HepG2 (cell line): Measurements from ENCODE around the gene CRLF1. TPM values are rescaled to one million over a fixed set of nuclear protein-coding genes. Genes with fewer than 3 reads are reported as not detected.
A peak's percentile ranks its signal among the peaks of the same experiment; 100 is the strongest.

Experiments used
- ATAC-seq: fragments of 200-7000 bp; cut with Tn5 transposase; 3 replicates; pipeline ENCODE4 v1.9.1; 2020; ENCODE audit warnings: mild to moderate bottlenecking, moderate library complexity
- BruUV-seq: library from RNA; stranded (reverse); fragments of 400-500 nt; replicated peaks from 2 replicates; lab custom pipeline; 2021; lab: Mats Ljungman, UMichigan
- CTCF ChIA-PET: fragments of 300-600 bp; formaldehyde crosslinking; extraction: SDS; loops from one replicate; lab custom pipeline; 2021; ENCODE audit warnings: low total read pairs, inconsistent platforms, low intra/inter-chr PET ratio; lab: Yijun Ruan, JAX
- POLR2A ChIA-PET: fragments of 350-600 bp; sonication (Branson Sonifier 250); formaldehyde crosslinking; loops from one replicate; lab custom pipeline; 2020; ENCODE audit warnings: antibody characterized with exemption, inconsistent platforms; lab: Yijun Ruan, JAX
- DNase-seq: peaks from one replicate; pipeline ENCODE4 v3.0.0-alpha.2; 2015; ENCODE audit warnings: low spot score
- FAIRE-seq: peaks from 3 replicates; lab custom pipeline; 2011; peaks lifted over from hg19 to GRCh38; lab: Jason Lieb, UNC
- H2AFZ ChIP-seq: one replicate; pipeline ENCODE4 v1.6.1; 2011; ENCODE audit warnings: low read length, inconsistent platforms
- H3K27ac ChIP-seq: fragments of 300-600 bp; 3 replicates; pipeline ENCODE4 v1.8.0; 2011; ENCODE audit warnings: mixed run types, mild to moderate bottlenecking, mixed read lengths, low read length, inconsistent platforms; ENCODE audit not compliant: insufficient read depth; ENCODE audit errors: extremely low read length
- H3K27me3 ChIP-seq, 2 experiments: fragments of 200-600 bp in 1 of 2; 2 replicates in 1 of 2; 3 replicates in 1 of 2; pipeline versions ENCODE4 v1.6.0 to v1.8.0; 2011; ENCODE audit warnings: low read length in 2 of 2, mild to moderate bottlenecking in 2 of 2, moderate library complexity in 2 of 2, inconsistent platforms in 1 of 2; ENCODE audit not compliant: insufficient read depth in 2 of 2, control insufficient read depth in 1 of 2
- H3K36me3 ChIP-seq, 2 experiments: fragments of 200-600 bp in 1 of 2; replicated peaks in 1 of 2; 2 replicates in 1 of 2; 3 replicates in 1 of 2; pipeline versions ENCODE4 v1.5.1 to v1.8.0; 2011; ENCODE audit warnings: low read length in 2 of 2, inconsistent platforms in 1 of 2; ENCODE audit not compliant: insufficient read depth in 2 of 2, control insufficient read depth in 1 of 2
- H3K4me1 ChIP-seq: 2 replicates; pipeline ENCODE4 v1.5.1; 2012; ENCODE audit warnings: low read length, inconsistent platforms; ENCODE audit not compliant: insufficient read depth
- H3K4me2 ChIP-seq: 2 replicates; pipeline ENCODE4 v1.6.0; 2011; ENCODE audit warnings: low read depth, low read length, inconsistent platforms
- H3K4me3 ChIP-seq, 3 experiments: fragments of 200-600 bp in 1 of 3; sonication (generic), shearing (Covaris generic) in 1 of 3; replicated peaks in 1 of 3; 2 replicates each; pipeline ENCODE4 v1.5.1; 2011 to 2016; ENCODE audit warnings: low read length in 3 of 3, inconsistent platforms in 2 of 3, low read depth in 2 of 3, mild to moderate bottlenecking in 2 of 3, control low read depth in 1 of 3, mixed read lengths in 1 of 3; ENCODE audit not compliant: insufficient read depth in 1 of 3
- H3K79me2 ChIP-seq: one replicate; pipeline ENCODE4 v1.6.1; 2011; ENCODE audit warnings: low read length, inconsistent platforms; ENCODE audit not compliant: insufficient read depth
- H3K9ac ChIP-seq: 2 replicates; pipeline ENCODE4 v1.6.0; 2011; ENCODE audit warnings: mild to moderate bottlenecking, low read depth, low read length, inconsistent platforms; ENCODE audit not compliant: insufficient read depth
- H3K9me3 ChIP-seq: 2 replicates; pipeline ENCODE4 v1.5.1; 2012; ENCODE audit warnings: mild to moderate bottlenecking, low read length
- H4K20me1 ChIP-seq: 2 replicates; pipeline ENCODE4 v1.6.0; 2011; ENCODE audit warnings: inconsistent platforms, mild to moderate bottlenecking, low read length, moderate library complexity; ENCODE audit not compliant: insufficient read depth
- DBP ChIP-seq: sonication (generic); formaldehyde crosslinking; IDR thresholded peaks from 2 replicates; pipeline ENCODE4 v1.4.0; 2020; ENCODE audit warnings: missing genetic modification reagents; ENCODE audit errors: not compliant biosample characterization
- ETS1 ChIP-seq: sonication (generic); formaldehyde crosslinking; IDR thresholded peaks from 2 replicates; pipeline ENCODE4 v1.4.0; 2020; ENCODE audit warnings: missing genetic modification reagents
- RAD51 ChIP-seq: fragments of 450-650 bp; IDR thresholded peaks from 2 replicates; pipeline ENCODE4 v1.6.1; 2016; ENCODE audit warnings: borderline replicate concordance
- SSRP1 ChIP-seq: IDR thresholded peaks from 2 replicates; pipeline ENCODE4 v1.6.1; 2016; ENCODE audit warnings: control low read depth
- ZFP82 ChIP-seq: sonication (generic); formaldehyde crosslinking; IDR thresholded peaks from 2 replicates; pipeline ENCODE4 v1.5.1; 2020; ENCODE audit warnings: mild to moderate bottlenecking, missing genetic modification reagents, borderline replicate concordance
- ZNF12 ChIP-seq: sonication (generic); formaldehyde crosslinking; IDR thresholded peaks from 2 replicates; pipeline ENCODE4 v1.5.0; 2020; ENCODE audit warnings: missing genetic modification reagents
- ZNF263 ChIP-seq: sonication (generic); formaldehyde crosslinking; IDR thresholded peaks from 2 replicates; pipeline ENCODE4 v1.4.0; 2020; ENCODE audit warnings: missing genetic modification reagents
- ZNF510 ChIP-seq: sonication (generic); formaldehyde crosslinking; IDR thresholded peaks from 2 replicates; pipeline ENCODE4 v1.4.0; 2020; ENCODE audit warnings: low read depth, mild to moderate bottlenecking, missing genetic modification reagents
- ZNF713 ChIP-seq: sonication (generic); formaldehyde crosslinking; IDR thresholded peaks from 2 replicates; pipeline ENCODE4 v1.4.0; 2020; ENCODE audit warnings: mild to moderate bottlenecking, missing genetic modification reagents
- ZNF746 ChIP-seq: sonication (generic); formaldehyde crosslinking; IDR thresholded peaks from 2 replicates; pipeline ENCODE4 v1.8.0; 2022; ENCODE audit warnings: mild to moderate bottlenecking, missing genetic modification reagents
- ZNF878 ChIP-seq: sonication (generic); formaldehyde crosslinking; IDR thresholded peaks from 2 replicates; pipeline ENCODE4 v1.8.1; 2023; ENCODE audit warnings: mild to moderate bottlenecking, missing genetic modification reagents, moderate library complexity
- ZNF891 ChIP-seq: sonication (generic); formaldehyde crosslinking; IDR thresholded peaks from 2 replicates; pipeline ENCODE4 v1.5.0; 2020; ENCODE audit warnings: mild to moderate bottlenecking, missing genetic modification reagents
- ZSCAN12 ChIP-seq: sonication (generic); formaldehyde crosslinking; IDR thresholded peaks from 2 replicates; pipeline ENCODE4 v1.9.0; 2021; ENCODE audit warnings: mild to moderate bottlenecking, missing genetic modification reagents
- ZSCAN9 ChIP-seq: IDR thresholded peaks from 2 replicates; pipeline ENCODE4 v1.6.1; 2016; ENCODE audit warnings: borderline replicate concordance
- WGBS: methylation state at CpG from one replicate; pipeline ENCODE4 v1.1.6; 2017; ENCODE audit warnings: low lambda C conversion rate; 5-methylcytosine and 5-hydroxymethylcytosine counted together
- in situ Hi-C: cut with HindIII; loops from 2 replicates; pipeline ENCODE4 v1.10.0; 2017; ENCODE audit warnings: low pct_unique_long_range_greater_than_20kb; ENCODE audit not compliant: extremely low pct_ligation_motif_present
- intact Hi-C: fragments of 100-400 bp; cut with micrococcal nuclease; formaldehyde crosslinking; loops from one replicate; pipeline ENCODE4 v1.10.0; 2022; ENCODE audit not compliant: unreplicated experiment
- polyA plus RNA-seq, 8 experiments: library from polyadenylated mRNA; depleted of rRNA in 3 of 8; stranded (reverse) in 7 of 8; unstranded in 1 of 8; fragments of >200 nt; fragmentation: Illumina TruSeq in 4 of 8; extraction: Trizol in 4 of 8; gene quantifications; 2 replicates each; pipeline versions ENCODE4 v1.2.1 to v1.2.3, GENCODE V29; 2011 to 2016; ENCODE audit warnings: low read depth in 4 of 8, missing spikeins in 1 of 8, mixed read lengths in 1 of 8; ENCODE audit not compliant: insufficient read depth in 1 of 8
- total RNA-seq, 5 experiments: library from RNA; depleted of rRNA; stranded (reverse); fragments of >200 nt; fragmentation: Illumina TruSeq; extraction: Trizol; gene quantifications; 2 replicates each; pipeline ENCODE4 v1.2.3, GENCODE V29; 2016; ENCODE audit warnings: low read depth in 1 of 5

Gene CRLF1
- total and polyA plus RNA-seq, 2 of the 13 experiments (the other 11 are each of a cell fraction or from before 2014, with no cell fraction given): 217 to 296 TPM

GRCh38 chr19:18589380-18590272 is 17.0 kb downstream of the CRLF1 start:
- FAIRE-seq: peak; percentile 4
- Histone ChIP-seq H3K27ac (peak overlapping the region; percentile 92), H3K4me1 (peaks cover 33% of the 10 kb centered on the region), H3K9ac (peak overlapping the region; percentile 75), H3K27me3 (no peaks in the 10 kb centered on the region), H3K36me3 (peaks cover 0 to 9% of the 10 kb centered on the region in 2 experiments; a peak in 1 of 5 replicates), H3K9me3 (no peaks in the 10 kb centered on the region), H3K4me3 (peak overlapping the region; percentile 59 to 85 (median 68)), H2AFZ (no peak overlapping the region), H3K79me2 (no peaks in the 10 kb centered on the region), H3K4me2 (peak overlapping the region; percentile 96), H4K20me1 (no peaks in the 10 kb centered on the region)
- in situ Hi-C loops: loop anchor here (5.0 kb wide), 1 partner anchor 88 kb away; no protein-coding TSS in a partner anchor
- ChIA-PET CTCF (no interaction called here), POLR2A (interaction anchor here (0.7 to 3.2 kb wide), 23 partner anchors 11 to 366 kb away, joined by 3 to 74 read pairs (median 4); partner anchors contain the start of genes CRLF1, ELL, KXD1 and TMEM59L)
- peak; percentile 78 for ATAC-seq
- BruUV-seq: TSS peak; percentile 6
- 45% methylated on average over 19 of the region's 52 CpGs for WGBS
- DNase-seq: peak; percentile 65
- intact Hi-C loops: loop anchor here (2.0 kb wide), 1 partner anchor 121 kb away; no protein-coding TSS in a partner anchor
- peak; percentile 96 for TF ChIP-seq ZSCAN12 (CRISPR knock-in tag)
- peak; percentile 72 for TF ChIP-seq ZNF263 (CRISPR knock-in tag)
- peak; percentile 52; the same call in 1 of the 2 replicates for TF ChIP-seq ZNF746
- TF ChIP-seq ZFP82: peak; percentile 72; the same call in 1 of the 2 replicates
- peak; percentile 99; the same call in 1 of the 2 replicates for TF ChIP-seq ZNF510 (CRISPR knock-in tag)
- TF ChIP-seq ZNF891 (CRISPR knock-in tag): peak; percentile 90; the same call in 1 of the 2 replicates
- TF ChIP-seq ZNF12: 0 out of 2 replicates have a peak, but pooled peaks have one; percentile 54
- TF ChIP-seq DBP (CRISPR knock-in tag): peak; percentile 44
- TF ChIP-seq ZNF878 (CRISPR knock-in tag): peak; percentile 93
- TF ChIP-seq ZNF713 (CRISPR knock-in tag): 0 out of 2 replicates have a peak, but pooled peaks have one; percentile 9
- TF ChIP-seq ETS1 (CRISPR knock-in tag): peak; percentile 97
- no peak for TF ChIP-seq RAD51
- 0 out of 2 replicates have a peak, but pooled peaks have one; percentile 2 for TF ChIP-seq SSRP1 (CRISPR knock-in tag)
- peak; percentile 77; the same call in 1 of the 2 replicates for TF ChIP-seq ZSCAN9
